H1 (cell line): ENCODE data around the gene RRP7A. TPM values are rescaled to one million over a fixed set of nuclear protein-coding genes. Genes with fewer than 3 reads are reported as not detected.

ENCODE experiments used
- CTCF ChIA-PET: fragments of 300-600 bp; sonication (Branson Sonifier 250); formaldehyde crosslinking; loops from one replicate; lab custom pipeline; 2021; ENCODE audit not compliant: partially characterized antibody; lab: Charles Lee
- POLR2A ChIA-PET: fragments of 300-600 bp; sonication (Branson Sonifier 250); formaldehyde crosslinking; loops from one replicate; lab custom pipeline; 2021; ENCODE audit warnings: inconsistent platforms; ENCODE audit not compliant: partially characterized antibody; lab: Charles Lee
- DNase-seq, 2 experiments: peaks; one replicate each; pipeline versions ENCODE4 v3.0.0 to v3.0.0-alpha.2; 2010 to 2022; ENCODE audit warnings: low spot score in 2 of 2, low read depth in 1 of 2, mixed read lengths in 1 of 2
- FAIRE-seq: peaks from 2 replicates; lab custom pipeline; 2011; peaks lifted over from hg19 to GRCh38; lab: Jason Lieb, UNC
- H2AFZ ChIP-seq: 2 replicates; pipeline ENCODE4 v1.8.1; 2012; ENCODE audit warnings: low read length, inconsistent platforms
- H2AK5ac ChIP-seq: 2 replicates; pipeline ENCODE4 v1.6.1; 2013; ENCODE audit warnings: low read depth, low read length
- H2BK120ac ChIP-seq: replicated peaks from 2 replicates; pipeline ENCODE3; 2013; ENCODE audit warnings: low read depth, low read length, inconsistent platforms
- H2BK12ac ChIP-seq: 2 replicates; pipeline ENCODE4 v1.6.1; 2013; ENCODE audit warnings: low read depth, low read length
- H2BK15ac ChIP-seq: 2 replicates; pipeline ENCODE4 v1.6.1; 2013; ENCODE audit warnings: low read length
- H2BK20ac ChIP-seq: 2 replicates; pipeline ENCODE4 v1.6.1; 2013; ENCODE audit warnings: low read length
- H2BK5ac ChIP-seq: 2 replicates; pipeline ENCODE4 v1.6.1; 2013; ENCODE audit warnings: low read depth, low read length
- H3K14ac ChIP-seq: 2 replicates; pipeline ENCODE4 v1.6.1; 2013; ENCODE audit warnings: inconsistent platforms; ENCODE audit not compliant: insufficient read length
- H3K18ac ChIP-seq: 2 replicates; pipeline ENCODE4 v1.6.1; 2013; ENCODE audit warnings: low read length; ENCODE audit errors: extremely low read depth
- H3K23ac ChIP-seq: 2 replicates; pipeline ENCODE4 v1.6.1; 2013; ENCODE audit warnings: inconsistent platforms; ENCODE audit not compliant: insufficient read length
- H3K23me2 ChIP-seq: 2 replicates; pipeline ENCODE4 v1.6.1; 2013; ENCODE audit warnings: low read depth, low read length
- H3K27ac ChIP-seq: 2 replicates; pipeline ENCODE4 v1.6.1; 2011; ENCODE audit warnings: low read depth, low read length, inconsistent platforms
- H3K27me3 ChIP-seq, 4 experiments: replicated peaks in 1 of 4; 1 replicate in 1 of 4; 2 replicates in 3 of 4; pipeline versions ENCODE4 v1.6.1 to v1.8.1; 2011 to 2013; ENCODE audit warnings: low read length in 3 of 4, mild to moderate bottlenecking in 3 of 4, inconsistent platforms in 2 of 4, mixed read lengths in 2 of 4, moderate library complexity in 1 of 4; ENCODE audit not compliant: control insufficient read depth in 3 of 4, insufficient read depth in 3 of 4; ENCODE audit errors: extremely low read depth in 1 of 4
- H3K36me3 ChIP-seq, 4 experiments: 2 replicates each; pipeline versions ENCODE4 v1.6.1 to v1.8.1; 2011 to 2013; ENCODE audit warnings: mild to moderate bottlenecking in 4 of 4, low read length in 3 of 4, moderate library complexity in 2 of 4, control low read depth in 1 of 4, inconsistent platforms in 1 of 4; ENCODE audit not compliant: insufficient read depth in 4 of 4, control insufficient read depth in 2 of 4
- H3K4ac ChIP-seq: replicated peaks from 2 replicates; pipeline ENCODE3; 2013; ENCODE audit warnings: low read length, low read depth, mixed read lengths, inconsistent platforms; ENCODE audit not compliant: insufficient read length
- H3K4me1 ChIP-seq, 4 experiments: replicated peaks in 1 of 4; 1 replicate in 1 of 4; 2 replicates in 3 of 4; pipeline versions ENCODE4 v1.6.1 to v1.8.1; 2011 to 2013; ENCODE audit warnings: low read length in 3 of 4, inconsistent platforms in 2 of 4, mixed read lengths in 1 of 4; ENCODE audit not compliant: insufficient read depth in 4 of 4, control insufficient read depth in 3 of 4
- H3K4me2 ChIP-seq, 2 experiments: 2 replicates each; pipeline versions ENCODE4 v1.6.1 to v1.8.1; 2011 to 2013; ENCODE audit warnings: low read depth in 2 of 2, low read length in 2 of 2, control low read depth in 1 of 2, inconsistent platforms in 1 of 2, mild to moderate bottlenecking in 1 of 2; ENCODE audit not compliant: insufficient read depth in 1 of 2
- H3K4me3 ChIP-seq, 4 experiments: fragments of 200-600, 300-600 bp in 1 of 4; sonication (generic), shearing (Covaris generic), sonication (Bioruptor Twin) in 1 of 4; 2 replicates each; pipeline versions ENCODE4 v1.5.1 to v1.8.1; 2011 to 2016; ENCODE audit warnings: low read length in 4 of 4, low read depth in 3 of 4, control low read depth in 2 of 4, inconsistent platforms in 2 of 4, mild to moderate bottlenecking in 2 of 4, mixed read lengths in 1 of 4, moderate library complexity in 1 of 4; ENCODE audit not compliant: insufficient read depth in 2 of 4; ENCODE audit errors: extremely low read depth in 1 of 4
- H3K56ac ChIP-seq: replicated peaks from 2 replicates; pipeline ENCODE3; 2013; ENCODE audit warnings: low read depth, mild to moderate bottlenecking, mixed read lengths, low read length, inconsistent platforms; ENCODE audit not compliant: insufficient read length
- H3K79me1 ChIP-seq: 2 replicates; pipeline ENCODE4 v1.6.1; 2013; ENCODE audit warnings: low read depth, low read length, control low read depth
- H3K79me2 ChIP-seq, 2 experiments: 2 replicates each; pipeline versions ENCODE4 v1.6.1 to v1.8.1; 2012 to 2013; ENCODE audit warnings: low read length in 2 of 2, mild to moderate bottlenecking in 2 of 2, inconsistent platforms in 1 of 2; ENCODE audit not compliant: insufficient read depth in 2 of 2, control insufficient read depth in 1 of 2
- H3K9ac ChIP-seq, 4 experiments: replicated peaks in 1 of 4; 1 replicate in 1 of 4; 2 replicates in 3 of 4; pipeline versions ENCODE4 v1.6.1 to v1.8.1; 2011 to 2013; ENCODE audit warnings: low read depth in 3 of 4, low read length in 3 of 4, control low read depth in 2 of 4, mild to moderate bottlenecking in 2 of 4, moderate library complexity in 2 of 4, inconsistent platforms in 1 of 4; ENCODE audit errors: extremely low read depth in 1 of 4
- H3K9me3 ChIP-seq, 2 experiments: 2 replicates each; pipeline versions ENCODE4 v1.6.1 to v1.8.1; 2012 to 2013; ENCODE audit warnings: mild to moderate bottlenecking in 2 of 2, moderate library complexity in 2 of 2, control low read depth in 1 of 2, inconsistent platforms in 1 of 2, low read depth in 1 of 2, low read length in 1 of 2, mixed read lengths in 1 of 2; ENCODE audit not compliant: insufficient read depth in 2 of 2
- H4K20me1 ChIP-seq, 2 experiments: replicated peaks in 1 of 2; 2 replicates each; pipeline versions ENCODE3 to v1.8.1; 2011 to 2013; ENCODE audit warnings: inconsistent platforms in 2 of 2, low read length in 2 of 2, mild to moderate bottlenecking in 1 of 2; ENCODE audit not compliant: insufficient read depth in 2 of 2, control insufficient read depth in 1 of 2
- H4K5ac ChIP-seq: 2 replicates; pipeline ENCODE4 v1.6.1; 2013; ENCODE audit warnings: low read length, low read depth, mixed read lengths, inconsistent platforms; ENCODE audit not compliant: insufficient read length
- H4K8ac ChIP-seq: 2 replicates; pipeline ENCODE4 v1.8.0; 2013; ENCODE audit warnings: mild to moderate bottlenecking, moderate library complexity, low read length, inconsistent platforms; ENCODE audit not compliant: insufficient read depth; ENCODE audit errors: extremely low read depth
- H4K91ac ChIP-seq: replicated peaks from 2 replicates; pipeline ENCODE3; 2013; ENCODE audit warnings: low read length, mixed read lengths, inconsistent platforms; ENCODE audit not compliant: insufficient read length
- BCL11A ChIP-seq, 2 experiments: IDR thresholded peaks; one replicate each; pipeline ENCODE4 v1.6.1; 2011; ENCODE audit warnings: low read depth in 2 of 2, low read length in 2 of 2, mild to moderate bottlenecking in 2 of 2
- CBX8 ChIP-seq: fragments of 300-800, 300-1000 bp; sonication (generic); IDR thresholded peaks from 2 replicates; pipeline ENCODE4 v1.7.1; 2016; ENCODE audit warnings: low read depth, low read length, borderline replicate concordance
- CEBPB ChIP-seq: IDR thresholded peaks from 2 replicates; pipeline ENCODE4 v1.6.1; 2012; ENCODE audit warnings: low read depth, low read length
- EP300 ChIP-seq, 2 experiments: IDR thresholded peaks; 1 replicate in 1 of 2; 2 replicates in 1 of 2; pipeline ENCODE4 v1.6.1; 2011 to 2012; ENCODE audit warnings: low read depth in 2 of 2, low read length in 2 of 2, mild to moderate bottlenecking in 2 of 2, borderline replicate concordance in 1 of 2, inconsistent platforms in 1 of 2, moderate library complexity in 1 of 2
- FOSL1 ChIP-seq: IDR thresholded peaks from 2 replicates; pipeline ENCODE4 v1.6.1; 2011; ENCODE audit warnings: mild to moderate bottlenecking, low read depth, low read length, moderate library complexity; ENCODE audit not compliant: insufficient read depth
- NANOG ChIP-seq: IDR thresholded peaks from 2 replicates; pipeline ENCODE4 v1.6.1; 2011; ENCODE audit warnings: low read length, low read depth, mild to moderate bottlenecking, inconsistent platforms; ENCODE audit not compliant: insufficient read depth, poor library complexity, severe bottlenecking
- SIRT6 ChIP-seq: IDR thresholded peaks from one replicate; pipeline ENCODE4 v1.7.1; 2012; ENCODE audit warnings: low read length, inconsistent platforms
- SUZ12 ChIP-seq: fragments of 200-600 bp; sonication (generic); IDR thresholded peaks from 2 replicates; pipeline ENCODE4 v1.6.1; 2012; ENCODE audit warnings: mild to moderate bottlenecking, inconsistent platforms, low read length, moderate library complexity, mixed read lengths
- TCF12 ChIP-seq: IDR thresholded peaks from 2 replicates; pipeline ENCODE4 v1.6.1; 2011; ENCODE audit warnings: low read depth, mild to moderate bottlenecking, low read length
- TEAD4 ChIP-seq: IDR thresholded peaks from 2 replicates; pipeline ENCODE4 v1.6.1; 2012; ENCODE audit warnings: low read depth, low read length, inconsistent platforms, mixed read lengths
- WGBS, 2 experiments: shearing (Covaris generic) in 1 of 2; methylation state at CpG; one replicate each; pipeline versions ENCODE4 v1.1.6 to v1.1.7; 2013 to 2015; ENCODE audit warnings: low lambda C conversion rate in 2 of 2, mixed read lengths in 2 of 2, inconsistent platforms in 1 of 2, low coverage in 1 of 2, missing lambda C conversion rate in 1 of 2; ENCODE audit not compliant: insufficient replicate concordance in 2 of 2, insufficient coverage in 1 of 2, insufficient read length in 1 of 2; ENCODE audit errors: extremely low coverage in 1 of 2, missing lambda C conversion rate in 1 of 2; 5-methylcytosine and 5-hydroxymethylcytosine counted together
- polyA plus RNA-seq, 7 experiments: library from polyadenylated mRNA; depleted of rRNA in 3 of 7; stranded (reverse) in 5 of 7; unstranded in 2 of 7; fragments of >200 nt in 5 of 7; fragments of 200-250 nt in 2 of 7; gene quantifications; 1 replicate in 5 of 7; 2 replicates in 1 of 7; 4 replicates in 1 of 7; pipeline versions ENCODE4 v1.2.1 to v1.2.3, GENCODE V29; 2011 to 2013; ENCODE audit warnings: missing spikeins in 2 of 7, mixed read lengths in 2 of 7
- total RNA-seq: library from RNA; stranded (reverse); fragmentation: NEBNext Ultra II Directional; extraction: Animal tissue kit (Norgen Biotek cat#: 25700); gene quantifications from 2 replicates; pipeline ENCODE4 v1.2.1, GENCODE V29; 2021
- TF ChIP-seq, protein P1 (sequence below): IDR thresholded peaks from 2 replicates; pipeline ENCODE4 v1.6.1; 2011; ENCODE audit warnings: low read length, improper control_type of control experiment
- TF ChIP-seq, protein P2 (sequence below): IDR thresholded peaks from 2 replicates; pipeline ENCODE4 v1.6.1; 2012; ENCODE audit warnings: inconsistent platforms

The RRP7A gene
- total and polyA plus RNA-seq, 2 of the 8 experiments (the other 6 are each of a cell fraction or from before 2014, with no cell fraction given), result 18.4 to 49.0 TPM

DNA sequence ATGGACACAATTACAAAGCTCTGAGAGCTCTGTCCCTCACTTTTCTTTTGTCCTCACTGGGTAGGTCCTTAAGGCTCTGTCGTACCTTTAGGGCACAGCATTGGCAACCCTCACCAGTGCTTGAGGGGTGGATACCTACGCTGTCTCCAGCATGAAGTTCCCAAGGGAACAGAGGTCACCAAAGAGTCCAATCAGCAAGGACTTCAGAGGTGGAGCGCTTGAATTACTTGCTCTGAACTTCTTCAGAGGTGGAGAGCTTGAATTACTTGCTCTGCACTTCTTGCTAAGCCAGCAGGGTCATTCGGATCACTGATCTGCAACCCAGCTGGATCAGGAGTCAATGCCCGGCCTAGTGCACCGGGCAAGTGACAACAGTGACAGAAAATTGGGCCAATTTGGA lies 35.1 kb downstream of the RRP7A start:
- no peak overlapping the region for H3K4me3 ChIP-seq
- no peaks in the 10 kb centered on the region for H3K79me2 ChIP-seq
- H3K79me1 ChIP-seq, result no peaks in the 10 kb centered on the region
- H3K14ac ChIP-seq, result no peak overlapping the region
- no peak overlapping the region for H3K23ac ChIP-seq
- DNase-seq (no peak), FAIRE-seq (no peak)
- H3K36me3 ChIP-seq, result no peaks in the 10 kb centered on the region
- H3K9me3 ChIP-seq, result no peaks in the 10 kb centered on the region
- H2BK5ac ChIP-seq, result no peak overlapping the region
- no peak overlapping the region for H2AK5ac ChIP-seq
- H2BK120ac ChIP-seq, result no peak overlapping the region
- no peak overlapping the region for H3K4ac ChIP-seq
- H3K27ac ChIP-seq, result no peak overlapping the region
- no peak overlapping the region for H2AFZ ChIP-seq
- no peak overlapping the region for H2BK12ac ChIP-seq
- POLR2A ChIA-PET, result no interaction called here
- H3K27me3 ChIP-seq, result no peaks in the 10 kb centered on the region
- no peak overlapping the region for H4K5ac ChIP-seq
- CTCF ChIA-PET, result interaction anchor here (1.0 to 4.0 kb wide), 2 partner anchors 11 to 39 kb away, joined by 6 to 36 read pairs; no protein-coding TSS in a partner anchor
- no peak overlapping the region for H4K8ac ChIP-seq
- no peak overlapping the region for H4K91ac ChIP-seq
- H3K4me2 ChIP-seq, result no peak overlapping the region
- no peaks in the 10 kb centered on the region for H4K20me1 ChIP-seq
- no peak overlapping the region for H2BK15ac ChIP-seq
- H3K18ac ChIP-seq, result no peak overlapping the region; the same call in 1 of the 2 replicates
- WGBS, 2 experiments, result 94% methylated on average over 6 of the region's 6 CpGs; no CpG with 5 or more reads in 1 of the 2 experiments
- no peak overlapping the region for H2BK20ac ChIP-seq
- no peaks in the 10 kb centered on the region for H3K23me2 ChIP-seq
- H3K56ac ChIP-seq, result no peak overlapping the region
- no peak overlapping the region for H3K9ac ChIP-seq
- H3K4me1 ChIP-seq, result no peaks in the 10 kb centered on the region
- TF ChIP-seq BCL11A (IDR thresholded peaks at IDR 0.05; ENCODE audit: low read depth in 2 of 2, low read length in 2 of 2), result no peak
- no peak for TF ChIP-seq NANOG
- no peak for TF ChIP-seq SIRT6
- no peak for TF ChIP-seq TCF12
- TF ChIP-seq EP300 (IDR thresholded peaks at IDR 0.05; ENCODE audit: borderline replicate concordance in 1 of 2, low read depth in 2 of 2, low read length in 2 of 2), result no peak
- TF ChIP-seq, protein P1, sequence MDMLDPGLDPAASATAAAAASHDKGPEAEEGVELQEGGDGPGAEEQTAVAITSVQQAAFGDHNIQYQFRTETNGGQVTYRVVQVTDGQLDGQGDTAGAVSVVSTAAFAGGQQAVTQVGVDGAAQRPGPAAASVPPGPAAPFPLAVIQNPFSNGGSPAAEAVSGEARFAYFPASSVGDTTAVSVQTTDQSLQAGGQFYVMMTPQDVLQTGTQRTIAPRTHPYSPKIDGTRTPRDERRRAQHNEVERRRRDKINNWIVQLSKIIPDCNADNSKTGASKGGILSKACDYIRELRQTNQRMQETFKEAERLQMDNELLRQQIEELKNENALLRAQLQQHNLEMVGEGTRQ, result no peak
- no peak for TF ChIP-seq CBX8
- TF ChIP-seq FOSL1, result no peak
- no peak for TF ChIP-seq SUZ12
- TF ChIP-seq, protein P2, sequence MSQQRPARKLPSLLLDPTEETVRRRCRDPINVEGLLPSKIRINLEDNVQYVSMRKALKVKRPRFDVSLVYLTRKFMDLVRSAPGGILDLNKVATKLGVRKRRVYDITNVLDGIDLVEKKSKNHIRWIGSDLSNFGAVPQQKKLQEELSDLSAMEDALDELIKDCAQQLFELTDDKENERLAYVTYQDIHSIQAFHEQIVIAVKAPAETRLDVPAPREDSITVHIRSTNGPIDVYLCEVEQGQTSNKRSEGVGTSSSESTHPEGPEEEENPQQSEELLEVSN, result no peak
- TF ChIP-seq CEBPB, result no peak
- TF ChIP-seq TEAD4, result no peak
